Stomach (tissue), 4 donors: ENCODE data around the gene CHKB.

Experiments used
- CTCF ChIP-seq, 7 experiments: fragments of 450-650 bp in 4 of 7; fragments of 200-600 bp in 3 of 7; sonication (generic) in 3 of 7; IDR thresholded peaks; one replicate each; pipeline ENCODE4 v1.5.1; 2016 to 2019; ENCODE audit warnings: antibody characterized with exemption in 7 of 7, control low read depth in 2 of 7, mild to moderate bottlenecking in 1 of 7
- POLR2A ChIP-seq, 4 donors: fragments of 450-650 bp; IDR thresholded peaks; one replicate each; pipeline ENCODE4 v1.6.1; 2016; ENCODE audit warnings: antibody characterized with exemption in 4 of 4, control low read depth in 2 of 4, mild to moderate bottlenecking in 1 of 4, moderate library complexity in 1 of 4

GRCh38 chr22:50546326-50547262, 36.1 kb downstream of the CHKB start:
- TF ChIP-seq CTCF (IDR thresholded peaks at IDR 0.05) (no peak), POLR2A (IDR thresholded peaks at IDR 0.05) (no peak)
